Stimulated activated naive CD8-positive, alpha-beta T cell treated with anti-CD3 and anti-CD28 coated beads, Interleukin-15, Interleukin-2, amounts not matched to agents 100 U/mL and 50 U/mL, for 24 hours (primary cell): ENCODE data around the gene PTPRK.

Source experiments
- ATAC-seq: fragments of 150-1000 bp; cut with Tn5 transposase; one replicate; pipeline ENCODE4 v1.10.0; 2021
- DNase-seq: peaks from one replicate; pipeline ENCODE4 v3.0.0; 2021

Gene PTPRK

DNA sequence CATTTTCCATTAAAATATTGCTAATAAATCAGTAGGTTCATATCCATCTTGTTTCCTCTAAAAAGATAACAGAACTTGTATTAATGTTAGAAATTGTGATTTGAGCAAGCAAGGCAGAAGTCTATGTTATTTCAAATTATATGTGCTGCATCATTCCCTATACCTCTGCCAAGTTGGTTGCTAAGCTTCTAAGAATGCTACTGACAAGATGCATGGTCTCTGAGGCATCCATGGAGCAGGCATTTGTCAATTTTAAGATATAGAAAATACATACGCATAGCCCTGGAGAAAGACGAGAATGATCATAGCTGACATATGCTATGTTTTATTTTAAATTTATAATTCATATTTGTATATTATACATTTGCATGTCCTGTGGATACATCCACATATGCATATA lies 451.2 kb downstream of the PTPRK start:
- no peak for ATAC-seq
- DNase-seq = no peak

- no peak for DNase-seq
- ATAC-seq = no peak
These were observed 452.3 kb downstream of the PTPRK start for GRCh38 chr6:128068119-128068479.

DNA sequence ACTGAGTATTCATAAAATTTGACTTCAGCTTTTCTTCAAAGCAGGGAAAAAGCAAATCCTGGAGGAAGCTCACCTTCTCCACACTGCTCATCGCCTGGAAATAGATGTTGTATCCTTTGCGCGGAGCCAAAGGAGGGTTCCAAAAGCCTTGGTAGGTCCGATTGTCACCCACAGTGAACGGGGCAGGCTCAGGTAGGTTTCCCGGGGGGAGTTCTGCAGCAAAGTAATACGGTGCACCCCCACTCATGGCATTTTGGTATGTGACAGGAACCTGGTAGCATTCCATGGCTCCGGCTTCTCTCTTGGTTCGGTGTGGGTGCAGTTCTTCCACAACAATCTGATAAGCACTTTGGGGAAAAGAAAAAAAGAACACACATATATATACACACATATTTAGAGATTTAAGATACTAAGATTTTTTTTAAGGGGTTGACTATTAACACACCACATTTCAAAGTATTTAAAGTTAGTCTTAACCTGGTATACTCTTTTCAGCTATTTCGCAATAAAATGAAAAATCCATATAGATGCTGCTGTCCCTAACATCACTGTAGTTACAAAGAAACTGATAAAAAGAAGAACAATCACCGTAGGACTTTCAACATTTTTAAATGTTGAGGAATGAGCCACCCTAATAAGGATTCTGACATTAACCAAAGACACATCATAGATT lies 452.8 kb downstream of the PTPRK start:
- ATAC-seq (no peak), DNase-seq (no peak)

- no peak for DNase-seq
- no peak for ATAC-seq
These were observed 455.3 kb downstream of the PTPRK start for GRCh38 chr6:128065072-128065471.

DNA sequence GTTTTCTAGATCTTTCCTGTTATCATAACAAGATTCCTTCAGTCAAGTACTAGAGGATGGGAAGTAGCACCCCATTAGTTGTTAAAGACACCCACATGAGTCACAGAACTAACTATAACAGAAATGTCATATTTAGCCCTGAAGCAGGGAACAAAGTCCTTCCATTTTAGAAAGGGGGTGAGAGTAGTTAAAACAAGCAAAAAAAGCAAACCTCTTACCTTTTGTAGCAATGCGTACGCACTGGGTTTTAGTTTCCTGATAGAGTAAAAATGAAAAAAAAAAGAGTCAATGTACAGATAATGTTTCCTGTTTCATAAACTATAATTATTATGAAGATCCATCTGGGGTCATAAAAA lies 455.9 kb downstream of the PTPRK start:
- no peak for DNase-seq
- ATAC-seq = no peak

DNA sequence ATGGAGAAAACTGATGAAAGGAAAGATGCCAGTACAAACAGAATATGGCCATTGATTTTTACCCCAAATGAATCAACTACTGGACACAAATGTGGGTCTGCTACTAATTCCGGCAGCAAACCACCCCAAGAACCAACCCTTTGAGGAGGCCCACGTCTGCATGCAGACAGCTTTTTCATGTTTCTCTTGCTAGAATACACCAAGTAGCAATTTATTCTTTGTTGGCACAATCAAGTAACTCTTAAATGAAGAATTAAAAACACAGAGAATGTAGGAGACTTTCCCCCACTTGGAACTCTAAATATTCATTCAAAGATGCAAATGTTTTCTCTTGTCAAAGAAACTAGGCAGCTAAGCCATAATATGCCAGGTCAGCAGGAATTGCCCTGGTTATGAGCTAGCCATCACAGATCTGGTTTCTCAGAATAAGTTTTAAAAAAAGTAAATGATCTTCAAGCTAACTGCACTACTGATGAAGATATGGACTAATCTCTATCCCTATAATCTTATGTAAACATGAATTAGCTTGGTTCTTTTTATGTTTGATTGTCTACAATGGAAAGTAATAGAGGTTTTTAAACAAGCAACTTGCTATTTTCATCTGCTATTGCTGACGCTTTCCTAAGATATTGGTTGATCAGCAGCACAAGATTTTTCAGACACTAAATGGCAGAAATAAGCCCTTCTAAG lies 456.4 kb downstream of the PTPRK start:
- ATAC-seq (no peak), DNase-seq (no peak)

DNA sequence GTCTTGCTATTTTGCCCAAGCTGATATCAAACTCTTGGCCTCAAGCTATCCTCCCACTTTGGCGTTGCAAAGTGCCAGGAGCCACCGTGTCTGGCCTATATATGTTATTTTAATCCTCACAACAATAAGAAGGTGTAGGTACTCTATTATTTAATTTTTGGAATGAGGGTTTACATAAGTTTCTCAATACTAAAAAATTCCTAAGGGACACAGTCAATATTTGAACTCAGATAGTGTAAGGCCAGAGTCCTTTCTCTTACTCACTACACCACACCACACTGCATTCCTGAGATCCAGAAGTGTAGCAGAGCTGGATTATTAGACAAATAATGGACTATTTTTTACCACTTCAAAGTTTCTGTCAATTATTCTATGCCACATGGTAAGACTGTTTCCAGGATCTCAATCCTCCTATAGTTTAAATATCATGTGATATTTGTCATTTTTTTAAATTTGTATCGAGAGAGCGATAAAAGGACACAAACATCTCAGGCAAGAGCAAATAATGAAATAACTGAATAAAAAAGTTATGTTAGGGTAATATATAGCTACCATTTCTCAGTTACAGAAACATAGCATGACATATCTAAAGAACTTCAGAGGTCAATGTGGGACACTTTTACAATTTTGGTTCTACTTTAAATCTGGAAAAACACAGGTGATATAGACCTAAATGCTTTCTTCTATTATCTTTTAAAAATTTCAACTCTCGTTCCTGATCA lies 457.4 kb downstream of the PTPRK start:
- ATAC-seq = no peak
- no peak for DNase-seq

- DNase-seq (no peak), ATAC-seq (no peak)
These were observed 462.5 kb downstream of the PTPRK start for GRCh38 chr6:128057946-128058345.

- no peak for ATAC-seq
- no peak for DNase-seq
These were observed 462.9 kb downstream of the PTPRK start for GRCh38 chr6:128057541-128057940.

GRCh38 chr6:128053109-128053508 lies 467.3 kb downstream of the PTPRK start:
- ATAC-seq = no peak

GRCh38 chr6:128047989-128048388 lies 472.4 kb downstream of the PTPRK start:
- DNase-seq (no peak), ATAC-seq (no peak)

More at GRCh38 chr6:128053109-128053508, 467.3 kb downstream of the PTPRK start:
- no peak for DNase-seq

DNA sequence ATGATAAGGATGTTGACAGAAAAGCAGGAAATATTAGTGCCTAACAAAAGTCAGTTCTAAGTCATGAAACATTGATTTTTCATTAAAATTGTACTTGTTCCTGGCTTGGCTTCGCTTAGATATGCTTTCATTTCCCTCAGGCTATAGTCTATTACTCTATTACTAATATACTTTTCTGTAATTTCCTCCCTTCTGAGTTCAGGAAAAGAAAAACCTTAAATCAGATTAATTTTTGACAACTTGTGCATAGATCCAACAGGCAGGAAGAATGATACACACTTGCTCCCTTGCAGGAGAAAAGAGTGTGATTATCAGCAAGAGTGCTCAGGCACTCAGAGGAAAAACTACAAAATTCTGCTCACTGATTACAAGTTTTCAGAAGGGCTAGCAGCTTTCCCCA lies 474.4 kb downstream of the PTPRK start:
- DNase-seq (no peak), ATAC-seq (no peak)

DNA sequence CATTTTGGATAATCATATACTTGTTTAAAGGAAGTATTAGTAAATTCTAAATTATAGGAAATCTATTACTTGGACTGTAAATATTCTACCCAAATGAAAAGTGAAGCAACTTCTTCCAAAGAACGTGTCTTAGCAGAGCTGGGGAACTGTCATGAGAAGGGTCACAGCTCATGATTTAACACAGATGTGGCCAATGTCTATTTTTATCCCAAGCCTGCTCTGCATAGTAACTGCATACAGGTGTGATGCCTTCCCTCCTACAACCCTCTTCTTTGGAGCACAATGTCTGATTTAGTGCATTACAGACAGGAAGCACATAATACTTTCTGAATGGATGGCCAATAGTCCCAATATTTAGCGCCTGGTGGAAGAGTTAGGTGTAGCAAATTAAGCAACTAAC lies 480.9 kb downstream of the PTPRK start:
- ATAC-seq (no peak), DNase-seq (no peak)

GRCh38 chr6:128036808-128037570 lies 483.4 kb downstream of the PTPRK start:
- ATAC-seq (no peak), DNase-seq (no peak)

- ATAC-seq (no peak), DNase-seq (no peak)
These were observed 487.2 kb downstream of the PTPRK start for GRCh38 chr6:128033156-128033555.

DNA sequence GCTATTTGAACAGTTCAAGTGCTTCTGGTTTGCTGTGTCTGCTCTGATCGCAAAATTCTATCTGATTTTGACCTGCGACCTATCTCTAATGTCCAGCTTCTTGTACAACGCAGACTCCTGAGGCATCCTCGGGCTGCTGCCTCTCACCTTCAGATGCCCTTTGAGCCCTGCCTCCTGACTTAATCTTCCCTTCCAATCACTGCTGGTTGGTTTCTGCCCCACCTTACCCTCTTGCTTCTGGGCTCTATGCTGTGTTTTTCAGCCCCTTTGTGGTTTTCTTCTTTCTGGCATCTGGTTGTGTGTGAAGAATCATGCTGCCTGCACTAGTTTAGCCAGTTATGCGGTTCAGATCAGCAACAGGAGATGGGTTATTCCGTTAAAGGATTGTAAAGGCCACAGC lies 488.4 kb downstream of the PTPRK start:
- ATAC-seq (peak; percentile 65), DNase-seq (no peak)

- DNase-seq = no peak
These were observed 490.6 kb downstream of the PTPRK start for GRCh38 chr6:128029826-128030225.

DNA sequence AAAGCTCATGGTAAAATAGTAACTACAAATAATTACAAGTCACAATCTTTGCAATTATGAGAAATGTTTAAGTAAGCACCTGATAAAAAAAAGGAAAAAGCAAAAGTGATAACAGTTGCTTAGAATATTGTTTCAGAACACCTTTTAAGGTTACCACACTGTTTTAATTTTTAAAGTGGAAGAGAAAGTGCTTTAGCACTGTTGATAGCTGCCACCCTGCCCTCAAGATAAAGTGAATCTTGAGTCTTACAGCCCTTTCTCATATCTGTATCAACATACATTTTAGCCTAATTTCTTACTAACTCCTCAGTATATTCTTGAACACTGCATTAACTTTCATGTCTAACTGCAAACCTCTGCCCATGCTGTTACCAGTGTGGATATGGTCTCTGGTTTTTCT lies 492.2 kb downstream of the PTPRK start:
- ATAC-seq (no peak), DNase-seq (no peak)

More at GRCh38 chr6:128029826-128030225, 490.6 kb downstream of the PTPRK start:
- peak; percentile 37 for ATAC-seq

GRCh38 chr6:128025478-128025877 lies 494.9 kb downstream of the PTPRK start:
- DNase-seq (no peak), ATAC-seq (no peak)

DNA sequence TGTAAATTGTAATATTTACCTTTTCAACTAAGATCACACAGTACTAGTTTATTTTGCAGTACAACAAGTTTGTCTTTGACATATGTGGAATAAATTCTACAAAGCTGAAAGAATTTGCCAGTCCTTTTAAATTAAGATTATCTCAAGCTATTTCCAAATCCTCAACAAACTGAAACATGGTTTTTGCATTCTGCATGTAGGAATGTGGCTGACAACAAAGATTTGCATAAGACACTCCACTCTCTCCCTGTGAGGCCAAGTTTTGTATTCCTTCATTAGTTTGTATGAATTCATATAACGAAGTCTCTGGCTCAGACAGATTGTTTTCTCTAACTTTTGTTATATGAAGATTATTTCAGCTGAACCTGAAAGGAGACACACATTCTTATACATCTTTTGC lies 495.4 kb downstream of the PTPRK start:
- no peak for ATAC-seq
- DNase-seq = no peak

DNA sequence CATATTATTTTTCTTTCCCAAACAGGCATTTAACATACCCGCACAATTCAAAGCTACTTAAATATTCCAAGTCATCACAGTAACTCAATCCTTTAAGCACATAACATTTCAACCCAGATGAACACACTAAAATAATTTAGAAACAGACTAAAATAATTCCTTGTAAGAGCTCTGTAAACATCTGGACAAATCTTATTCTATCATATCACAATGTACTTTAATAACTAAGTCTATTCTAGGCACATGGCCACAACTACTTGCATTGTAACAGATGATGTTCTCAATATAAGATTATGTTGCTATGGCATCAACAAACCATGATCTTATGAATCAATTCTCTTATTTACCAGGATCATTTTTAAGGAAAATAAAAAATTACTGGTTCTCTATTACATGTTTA lies 496.4 kb downstream of the PTPRK start:
- ATAC-seq (no peak), DNase-seq (no peak)

GRCh38 chr6:128018821-128019220 lies 501.6 kb downstream of the PTPRK start:
- no peak for DNase-seq
- ATAC-seq = no peak

DNA sequence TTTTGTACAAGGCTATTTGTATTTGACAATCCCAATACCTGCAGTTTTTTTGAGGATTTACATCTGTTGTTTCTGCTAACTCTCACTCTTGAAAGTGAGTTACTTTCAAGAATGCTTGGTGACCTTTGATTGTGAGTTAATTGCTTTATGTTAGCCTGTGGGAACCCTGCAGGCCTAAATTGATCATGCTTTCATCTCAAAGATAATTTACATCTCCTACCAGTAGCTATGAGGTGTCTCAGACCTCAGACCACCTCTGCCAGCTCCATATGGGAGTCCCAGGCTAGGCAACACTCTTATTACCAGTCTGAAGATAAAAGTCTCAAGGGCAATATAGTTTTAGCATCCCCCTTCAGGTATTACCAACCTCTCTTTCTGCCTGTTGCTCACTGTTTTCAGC lies 503.1 kb downstream of the PTPRK start:
- ATAC-seq = peak; percentile 71
- no peak for DNase-seq
